H1 (cell line): ENCODE results near the gene ZNF691. TPM values are rescaled to one million over a fixed set of nuclear protein-coding genes. Genes with fewer than 3 reads are reported as not detected.

ENCODE experiments used
- EGR1 ChIP-seq: IDR thresholded peaks from 2 replicates; pipeline ENCODE4 v1.6.1; 2011; ENCODE audit warnings: low read depth, low read length, borderline replicate concordance
- polyA plus RNA-seq, 7 experiments: library from polyadenylated mRNA; depleted of rRNA in 3 of 7; stranded (reverse) in 5 of 7; unstranded in 2 of 7; fragments of >200 nt in 5 of 7; fragments of 200-250 nt in 2 of 7; gene quantifications; 1 replicate in 5 of 7; 2 replicates in 1 of 7; 4 replicates in 1 of 7; pipeline versions ENCODE4 v1.2.1 to v1.2.3, GENCODE V29; 2011 to 2013; ENCODE audit warnings: missing spikeins in 2 of 7, mixed read lengths in 2 of 7
- total RNA-seq: library from RNA; stranded (reverse); fragmentation: NEBNext Ultra II Directional; extraction: Animal tissue kit (Norgen Biotek cat#: 25700); gene quantifications from 2 replicates; pipeline ENCODE4 v1.2.1, GENCODE V29; 2021

The ZNF691 gene
- total and polyA plus RNA-seq, 2 of the 8 experiments (the other 6 are each of a cell fraction or from before 2014, with no cell fraction given), result 19.5 TPM

GRCh38 chr1:42845866-42846256, 552 bp upstream of the ZNF691 start (continued):
- TF ChIP-seq EGR1, result no peak
